GM23338 (cell line): ENCODE results near the gene APC2. TPM values are rescaled to one million over a fixed set of nuclear protein-coding genes. Genes with fewer than 3 reads are reported as not detected.
"Not testable (repeated sequence)": the region's sequence is repeated elsewhere in the genome, so short reads cannot be mapped to it uniquely, and the experiment has no call there.

Experiments used
- ATAC-seq: fragments of 200-7000 bp; cut with Tn5 transposase; 3 replicates; pipeline ENCODE4 v1.9.1; 2020
- DNase-seq: peaks from one replicate; pipeline ENCODE4 v3.0.0-alpha.2; 2015; ENCODE audit warnings: low spot score
- H2AFZ ChIP-seq: fragments of 200-600 bp; sonication (generic); 2 replicates; pipeline ENCODE4 v1.8.0; 2016; ENCODE audit warnings: antibody characterized with exemption, mild to moderate bottlenecking, moderate library complexity
- H3F3A ChIP-seq: fragments of 200-600 bp; sonication (generic); replicated peaks from 2 replicates; pipeline ENCODE4 v1.8.0; 2017; ENCODE audit warnings: antibody characterized with exemption, mixed run types, low read depth
- H3K27ac ChIP-seq: fragments of 200-600 bp; sonication (generic); 2 replicates; pipeline ENCODE4 v1.6.1; 2016; ENCODE audit warnings: low read depth
- H3K27me3 ChIP-seq: fragments of 200-600 bp; sonication (generic); 2 replicates; pipeline ENCODE4 v1.8.0; 2016; ENCODE audit warnings: mild to moderate bottlenecking, mixed run types, moderate library complexity; ENCODE audit not compliant: insufficient read depth
- H3K36me3 ChIP-seq: fragments of 200-600 bp; sonication (generic); 2 replicates; pipeline ENCODE4 v1.8.0; 2016; ENCODE audit warnings: mild to moderate bottlenecking; ENCODE audit not compliant: insufficient read depth
- H3K4me1 ChIP-seq: fragments of 200-600 bp; sonication (generic); 2 replicates; pipeline ENCODE4 v1.8.0; 2016; ENCODE audit warnings: mild to moderate bottlenecking, moderate library complexity; ENCODE audit not compliant: insufficient read depth
- H3K4me2 ChIP-seq: fragments of 200-600 bp; sonication (generic); 2 replicates; pipeline ENCODE4 v1.7.1; 2017; ENCODE audit warnings: mixed run types
- H3K4me3 ChIP-seq: fragments of 200-600 bp; sonication (generic); 2 replicates; pipeline ENCODE4 v1.6.1; 2016; ENCODE audit warnings: mixed run types
- H3K79me2 ChIP-seq: fragments of 200-600 bp; sonication (generic); replicated peaks from 2 replicates; pipeline ENCODE4 v1.8.0; 2017; ENCODE audit warnings: mild to moderate bottlenecking; ENCODE audit not compliant: insufficient read depth
- H3K9me2 ChIP-seq: fragments of 200-600 bp; sonication (generic); 2 replicates; pipeline ENCODE4 v1.8.0; 2017; ENCODE audit not compliant: insufficient read depth
- H4K20me1 ChIP-seq: fragments of 200-600 bp; sonication (generic); replicated peaks from 2 replicates; pipeline ENCODE4 v1.8.0; 2017; ENCODE audit warnings: mild to moderate bottlenecking; ENCODE audit not compliant: insufficient read depth
- H3K27ac Mint-ChIP-seq: 2 replicates; pipeline ENCODE4 v1.8.0; 2020; ENCODE audit warnings: inconsistent platforms, mild to moderate bottlenecking, moderate library complexity, mixed read lengths
- H3K27me3 Mint-ChIP-seq: 3 replicates; pipeline ENCODE4 v1.8.0; 2022; ENCODE audit warnings: low read depth, mild to moderate bottlenecking, moderate library complexity, mixed read lengths, inconsistent platforms; ENCODE audit not compliant: insufficient read depth, poor library complexity
- H3K36me3 Mint-ChIP-seq: 3 replicates; pipeline ENCODE4 v1.8.0; 2021; ENCODE audit warnings: low read depth, mild to moderate bottlenecking, inconsistent platforms, moderate library complexity, mixed read lengths
- H3K4me1 Mint-ChIP-seq: 3 replicates; pipeline ENCODE4 v1.8.0; 2020; ENCODE audit warnings: mild to moderate bottlenecking, inconsistent platforms, mixed read lengths
- H3K4me3 Mint-ChIP-seq: 3 replicates; pipeline ENCODE4 v1.8.0; 2021; ENCODE audit warnings: moderate library complexity, mild to moderate bottlenecking, inconsistent platforms, mixed read lengths
- H3K9me3 Mint-ChIP-seq: 3 replicates; pipeline ENCODE4 v1.8.0; 2020; ENCODE audit warnings: moderate library complexity, mild to moderate bottlenecking, inconsistent platforms, mixed read lengths
- CTCF ChIP-seq, 2 experiments: fragments of 200-600 bp in 1 of 2; sonication (generic) in 1 of 2; conservative IDR thresholded peaks; 2 replicates each; pipeline versions ENCODE4 v1.5.1 to v1.6.1; 2016 to 2017; ENCODE audit warnings: antibody characterized with exemption in 2 of 2, low read depth in 2 of 2, mild to moderate bottlenecking in 2 of 2, moderate library complexity in 1 of 2
- ETS1 ChIP-seq: IDR thresholded peaks from 2 replicates; pipeline ENCODE4 v1.6.1; 2016; ENCODE audit warnings: antibody characterized with exemption
- EZH2phosphoT487 ChIP-seq: fragments of 200-600 bp; sonication (generic); IDR thresholded peaks from one replicate; pipeline ENCODE4 v1.8.1; 2018; ENCODE audit warnings: antibody characterized with exemption; ENCODE audit not compliant: unreplicated experiment
- NANOG ChIP-seq: IDR thresholded peaks from 2 replicates; pipeline ENCODE4 v1.6.1; 2016; ENCODE audit warnings: antibody characterized with exemption, borderline replicate concordance
- STAT1 ChIP-seq: IDR thresholded peaks from one replicate; pipeline ENCODE4 v1.6.1; 2016; ENCODE audit warnings: antibody characterized with exemption; ENCODE audit not compliant: unreplicated experiment
- ZNF114 ChIP-seq: fragments of 250-450 bp; sonication (Bioruptor Pico); IDR thresholded peaks from 2 replicates; pipeline ENCODE4 v1.5.0; 2020; ENCODE audit warnings: mild to moderate bottlenecking, moderate library complexity
- ZNF331 ChIP-seq: fragments of 250-450 bp; sonication (Bioruptor Pico); IDR thresholded peaks from 2 replicates; pipeline ENCODE4 v1.5.0; 2020; ENCODE audit warnings: low read depth, mild to moderate bottlenecking, moderate library complexity
- ZNF462 ChIP-seq: fragments of 250-450 bp; sonication (Bioruptor Pico); IDR thresholded peaks from 2 replicates; pipeline ENCODE4 v1.5.0; 2020; ENCODE audit warnings: mild to moderate bottlenecking, moderate library complexity
- polyA plus RNA-seq: library from polyadenylated mRNA; unstranded; fragments of >200 nt; fragmentation: Nextera tagmentation; extraction: Ambion mirVana; gene quantifications from 2 replicates; pipeline ENCODE4 v1.2.1, GENCODE V29; 2016
- total RNA-seq: library from RNA; depleted of rRNA; stranded (reverse); fragments of >200 nt; shearing (Covaris generic); gene quantifications from 2 replicates; pipeline ENCODE4 v1.2.3, GENCODE V29; 2014

APC2 gene
- total and polyA plus RNA-seq, 2 experiments from 2014 or later: 1.4 to 18.3 TPM

GRCh38 chr19:1497578-1498235 lies 47.8 kb downstream of the APC2 start:
- Mint-ChIP-seq H3K27me3 (peaks cover 19% of the 10 kb centered on the region), H3K4me1 (no peaks in the 10 kb centered on the region), H3K9me3 (peaks cover 15% of the 10 kb centered on the region; the same call in 2 of the 3 replicates), H3K36me3 (no peaks in the 10 kb centered on the region; the same call in 2 of the 3 replicates), H3K4me3 (no peak overlapping the region), H3K27ac (no peak overlapping the region)
- no peaks in the 10 kb centered on the region for H3K79me2 ChIP-seq
- 0 out of 2 replicates have a peak, but pooled peaks cover under 1% of the 10 kb centered on the region for H3K4me1 ChIP-seq
- H3K27me3 ChIP-seq: peaks cover 4% of the 10 kb centered on the region
- ATAC-seq (no peak), DNase-seq (no peak)
- no peaks in the 10 kb centered on the region for H4K20me1 ChIP-seq
- TF ChIP-seq ZNF114 (CRISPR knock-in tag) (no peak), EZH2phosphoT487 (no peak), NANOG (no peak), ZNF462 (CRISPR knock-in tag) (no peak), ETS1 (no peak), STAT1 (no peak), CTCF (conservative IDR thresholded peaks at IDR 0.05; ENCODE audit: low read depth in 2 of 2) (no peak), ZNF331 (CRISPR knock-in tag) (no peak)
- H3K27ac ChIP-seq: no peak overlapping the region
- no peaks in the 10 kb centered on the region for H3K36me3 ChIP-seq
- H3K4me3 ChIP-seq: no peak overlapping the region
- no peak overlapping the region for H2AFZ ChIP-seq
- H3F3A ChIP-seq: 0 out of 2 replicates have a peak, but pooled peaks cover 4% of the 10 kb centered on the region
- no peaks in the 10 kb centered on the region for H3K9me2 ChIP-seq
- no peak overlapping the region for H3K4me2 ChIP-seq

- not testable (repeated sequence) for H3K36me3 Mint-ChIP-seq, H3K4me2 ChIP-seq, H3K4me3 Mint-ChIP-seq, H4K20me1 ChIP-seq, H3K4me1 Mint-ChIP-seq, ATAC-seq, DNase-seq, H3K36me3 ChIP-seq, H3K27ac ChIP-seq, H2AFZ ChIP-seq, H3F3A ChIP-seq, H3K79me2 ChIP-seq, H3K4me1 ChIP-seq, H3K27ac Mint-ChIP-seq, H3K9me2 ChIP-seq, H3K4me3 ChIP-seq
- peaks cover 12% of the 10 kb centered on the region for H3K27me3 ChIP-seq
- Mint-ChIP-seq H3K9me3 (peaks cover 15% of the 10 kb centered on the region; the same call in 2 of the 3 replicates), H3K27me3 (peaks cover 25% of the 10 kb centered on the region)
Observed at GRCh38 chr19:1499231-1499630, 49.3 kb downstream of the APC2 start.
